IMR-90 (cell line): ENCODE measurements around the gene ANKRD55. TPM values are rescaled to one million over a fixed set of nuclear protein-coding genes. Genes with fewer than 3 reads are reported as not detected.

Source experiments
- ATAC-seq: fragments of 200-7000 bp; cut with Tn5 transposase; 2 replicates; pipeline ENCODE4 v1.9.1; 2020; ENCODE audit warnings: low read depth, mild to moderate bottlenecking, moderate library complexity
- BruUV-seq: library from RNA; stranded (reverse); fragments of 400-500 nt; replicated peaks from 2 replicates; lab custom pipeline; 2021; lab: Mats Ljungman, UMichigan
- CTCF ChIA-PET: fragments of 300-600 bp; formaldehyde crosslinking; extraction: SDS; loops from one replicate; lab custom pipeline; 2021; ENCODE audit warnings: antibody characterized with exemption; lab: Yijun Ruan, JAX
- POLR2A ChIA-PET: fragments of 300-600 bp; sonication (Branson Sonifier 250); formaldehyde crosslinking; loops from one replicate; lab custom pipeline; 2022; ENCODE audit warnings: antibody characterized with exemption; ENCODE audit not compliant: unreplicated experiment; lab: Charles Lee
- DNase-seq: peaks from one replicate; pipeline ENCODE4 v3.0.0; 2013
- H2AFZ ChIP-seq: replicated peaks from 2 replicates; pipeline ENCODE3; 2013; ENCODE audit warnings: low read length, mild to moderate bottlenecking; ENCODE audit not compliant: poor library complexity
- H2AK5ac ChIP-seq: 2 replicates; pipeline ENCODE4 v1.6.1; 2013; ENCODE audit warnings: low read depth, low read length, inconsistent platforms
- H2AK9ac ChIP-seq: replicated peaks from 2 replicates; pipeline ENCODE3; 2013; ENCODE audit warnings: mild to moderate bottlenecking, low read depth, low read length, moderate library complexity; ENCODE audit not compliant: poor library complexity
- H2BK120ac ChIP-seq: 2 replicates; pipeline ENCODE4 v1.6.1; 2013; ENCODE audit warnings: low read depth, low read length, inconsistent platforms
- H2BK15ac ChIP-seq: 3 replicates; pipeline ENCODE4 v1.6.1; 2013; ENCODE audit warnings: low read depth, low read length, inconsistent platforms
- H2BK20ac ChIP-seq: 2 replicates; pipeline ENCODE4 v1.6.1; 2013; ENCODE audit warnings: low read depth, mild to moderate bottlenecking, inconsistent platforms, low read length, moderate library complexity
- H2BK5ac ChIP-seq: 2 replicates; pipeline ENCODE4 v1.6.1; 2013; ENCODE audit warnings: mild to moderate bottlenecking, low read depth, low read length, inconsistent platforms; ENCODE audit not compliant: poor library complexity, severe bottlenecking
- H3K14ac ChIP-seq: replicated peaks from 2 replicates; pipeline ENCODE4 v1.6.1; 2013; ENCODE audit warnings: low read depth, low read length, inconsistent platforms
- H3K18ac ChIP-seq: 2 replicates; pipeline ENCODE4 v1.6.1; 2013; ENCODE audit warnings: low read depth, low read length, control low read depth
- H3K23ac ChIP-seq: 2 replicates; pipeline ENCODE4 v1.6.1; 2013; ENCODE audit warnings: low read depth, low read length, inconsistent platforms
- H3K27ac ChIP-seq: 2 replicates; pipeline ENCODE4 v1.5.1; 2013; ENCODE audit warnings: mild to moderate bottlenecking, control low read depth, low read length; ENCODE audit not compliant: insufficient read depth
- H3K27me3 ChIP-seq: 2 replicates; pipeline ENCODE4 v1.6.1; 2013; ENCODE audit warnings: low read length; ENCODE audit not compliant: control insufficient read depth, insufficient read depth
- H3K36me3 ChIP-seq: 2 replicates; pipeline ENCODE4 v1.6.1; 2013; ENCODE audit warnings: low read length, mixed read lengths; ENCODE audit not compliant: control insufficient read depth, insufficient read depth
- H3K4ac ChIP-seq: 2 replicates; pipeline ENCODE4 v1.6.1; 2013; ENCODE audit warnings: low read depth, low read length, inconsistent platforms
- H3K4me1 ChIP-seq: 2 replicates; pipeline ENCODE4 v1.6.1; 2013; ENCODE audit warnings: low read length, mixed read lengths; ENCODE audit not compliant: control insufficient read depth, insufficient read depth
- H3K4me2 ChIP-seq: 2 replicates; pipeline ENCODE4 v1.6.1; 2013; ENCODE audit warnings: low read depth, mild to moderate bottlenecking, control low read depth, low read length, moderate library complexity
- H3K4me3 ChIP-seq: 2 replicates; pipeline ENCODE4 v1.5.1; 2013; ENCODE audit warnings: low read depth, mild to moderate bottlenecking, control low read depth, low read length, moderate library complexity; ENCODE audit not compliant: insufficient read depth
- H3K56ac ChIP-seq: 2 replicates; pipeline ENCODE4 v1.6.1; 2013; ENCODE audit warnings: low read length, inconsistent platforms; ENCODE audit not compliant: insufficient read depth; ENCODE audit errors: extremely low read depth
- H3K79me1 ChIP-seq, 2 experiments: 2 replicates each; pipeline ENCODE4 v1.6.1; 2013; ENCODE audit warnings: low read length in 2 of 2, inconsistent platforms in 1 of 2, low read depth in 1 of 2
- H3K9ac ChIP-seq: 2 replicates; pipeline ENCODE4 v1.6.1; 2013; ENCODE audit warnings: low read depth, low read length, control low read depth
- H3K9me1 ChIP-seq: 2 replicates; pipeline ENCODE4 v1.6.1; 2013; ENCODE audit warnings: low read length, inconsistent platforms; ENCODE audit not compliant: insufficient read depth
- H3K9me3 ChIP-seq: 2 replicates; pipeline ENCODE4 v1.6.1; 2013; ENCODE audit warnings: low read length; ENCODE audit not compliant: control insufficient read depth, insufficient read depth
- H4K20me1 ChIP-seq: 2 replicates; pipeline ENCODE4 v1.6.1; 2013; ENCODE audit warnings: low read length, inconsistent platforms; ENCODE audit not compliant: insufficient read depth
- H4K5ac ChIP-seq: 2 replicates; pipeline ENCODE4 v1.6.1; 2013; ENCODE audit warnings: mild to moderate bottlenecking, low read depth, low read length, control low read depth
- H4K8ac ChIP-seq, 2 experiments: 2 replicates each; pipeline ENCODE4 v1.6.1; 2013; ENCODE audit warnings: low read depth in 2 of 2, low read length in 2 of 2, control low read depth in 1 of 2, inconsistent platforms in 1 of 2
- H4K91ac ChIP-seq: 2 replicates; pipeline ENCODE4 v1.6.1; 2013; ENCODE audit warnings: low read depth, low read length, inconsistent platforms; ENCODE audit not compliant: insufficient read depth
- MAFK ChIP-seq: IDR thresholded peaks from 2 replicates; pipeline ENCODE4 v1.6.1; 2012; ENCODE audit warnings: low read depth, low read length, improper control_type of control experiment
- RFX5 ChIP-seq: IDR thresholded peaks from 2 replicates; pipeline ENCODE4 v1.8.0; 2012; ENCODE audit warnings: low read depth, mild to moderate bottlenecking, low read length, moderate library complexity
- SMC3 ChIP-seq: fragments of 150-350 bp; IDR thresholded peaks from 2 replicates; pipeline ENCODE4 v1.6.1; 2016; ENCODE audit warnings: low read depth, mild to moderate bottlenecking, antibody characterized with exemption, low read length, moderate library complexity
- WGBS, 2 experiments: methylation state at CpG; one replicate each; pipeline versions ENCODE4 v1.1.5 to v1.1.7; 2013; ENCODE audit warnings: missing lambda C conversion rate in 2 of 2; ENCODE audit not compliant: insufficient read length in 1 of 2; ENCODE audit errors: extremely low coverage in 2 of 2; 5-methylcytosine and 5-hydroxymethylcytosine counted together
- dilution Hi-C: fragments of 300-500 bp; cut with HindIII; formaldehyde crosslinking; loops from one replicate; pipeline ENCODE4 v1.14.3; 2018; ENCODE audit warnings: low sequenced_read_pairs; ENCODE audit not compliant: unreplicated experiment
- in situ Hi-C: fragments of 300-500 bp; cut with MboI; formaldehyde crosslinking; loops from 3 replicates; pipeline ENCODE4 v1.14.3; 2019; ENCODE audit warnings: low sequenced_read_pairs, inconsistent platforms, mixed read lengths
- intact Hi-C: fragments of 100-400 bp; cut with micrococcal nuclease; formaldehyde crosslinking; loops from 2 replicates; pipeline ENCODE4 v1.10.0; 2022
- polyA plus RNA-seq, 3 experiments: library from polyadenylated mRNA; depleted of rRNA; stranded (reverse); fragments of >200 nt; gene quantifications; 2 replicates each; pipeline ENCODE4 v1.2.3, GENCODE V29; 2012; ENCODE audit warnings: low replicate concordance in 1 of 3
- total RNA-seq: library from RNA; depleted of rRNA; stranded (reverse); fragments of >200 nt; gene quantifications from 2 replicates; pipeline ENCODE4 v1.2.3, GENCODE V29; 2012
- TF ChIP-seq, protein P1 (sequence below): fragments of 150-350 bp; IDR thresholded peaks from 2 replicates; pipeline ENCODE4 v1.6.1; 2017; ENCODE audit warnings: mild to moderate bottlenecking, antibody characterized with exemption, low read length, low read depth

Gene ANKRD55
- total and polyA plus RNA-seq, 2 of the 4 experiments (the other 2 are of a cell fraction): not detected

DNA sequence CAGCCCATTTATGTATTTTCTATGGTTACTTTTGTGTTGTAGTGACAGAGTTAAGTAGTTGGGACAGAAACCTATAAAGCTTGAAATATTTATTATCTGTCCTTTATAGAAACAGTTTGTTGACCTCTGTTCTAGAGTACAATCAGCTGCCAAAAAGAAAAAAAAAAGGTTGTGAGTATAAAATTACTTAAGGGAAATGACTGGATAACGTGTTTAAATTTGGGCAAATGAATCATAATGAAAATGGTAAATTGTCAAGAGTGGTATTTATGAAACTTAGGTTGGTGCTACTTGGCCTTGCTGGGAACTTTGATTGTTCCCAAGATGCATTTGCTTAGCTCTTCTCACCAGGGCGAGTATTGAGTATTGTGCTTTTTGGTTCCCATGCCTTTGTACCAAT lies 168.1 kb downstream of the ANKRD55 start:
- in situ Hi-C loops: no loop called here
- 0% methylated on average over 1 of the region's 2 CpGs; no CpG with 5 or more reads in 1 of the 2 experiments for WGBS, 2 experiments

More for the DNA sequence above, 168.1 kb downstream of the ANKRD55 start:
- DNase-seq (peak; percentile 68), ATAC-seq (peak; percentile 51)
- CTCF ChIA-PET: no interaction called here
- Histone ChIP-seq H3K56ac (no peak overlapping the region), H4K20me1 (no peaks in the 10 kb centered on the region), H2BK20ac (no peak overlapping the region), H3K23ac (no peak overlapping the region), H4K8ac (0 out of 4 replicates have a peak overlapping the region, but pooled peaks of 1 of the 2 experiments have one; percentile 30), H3K4me1 (peaks cover 9% of the 10 kb centered on the region), H3K9me1 (peaks cover 13% of the 10 kb centered on the region), H2AK5ac (no peak overlapping the region), H3K14ac (no peak overlapping the region), H2BK5ac (no peak overlapping the region), H3K4me3 (no peak overlapping the region), H3K27ac (no peak overlapping the region), H2AFZ (no peak overlapping the region), H2BK15ac (no peak overlapping the region), H3K4ac (no peak overlapping the region), H3K4me2 (no peak overlapping the region; the same call in 1 of the 2 replicates), H3K27me3 (no peaks in the 10 kb centered on the region), H4K91ac (no peak overlapping the region), H3K9ac (no peak overlapping the region), H4K5ac (no peak overlapping the region), H3K36me3 (no peaks in the 10 kb centered on the region), H3K18ac (no peak overlapping the region), H2AK9ac (no peak overlapping the region), H3K79me1 (no peaks in the 10 kb centered on the region), H2BK120ac (no peak overlapping the region), H3K9me3 (no peaks in the 10 kb centered on the region)
- POLR2A ChIA-PET: no interaction called here
- no TSS peak for BruUV-seq
- intact Hi-C loops: no loop called here
- dilution Hi-C loops: no loop called here
- TF ChIP-seq SMC3 (no peak), MAFK (no peak), RFX5 (no peak)
- TF ChIP-seq, protein P1, sequence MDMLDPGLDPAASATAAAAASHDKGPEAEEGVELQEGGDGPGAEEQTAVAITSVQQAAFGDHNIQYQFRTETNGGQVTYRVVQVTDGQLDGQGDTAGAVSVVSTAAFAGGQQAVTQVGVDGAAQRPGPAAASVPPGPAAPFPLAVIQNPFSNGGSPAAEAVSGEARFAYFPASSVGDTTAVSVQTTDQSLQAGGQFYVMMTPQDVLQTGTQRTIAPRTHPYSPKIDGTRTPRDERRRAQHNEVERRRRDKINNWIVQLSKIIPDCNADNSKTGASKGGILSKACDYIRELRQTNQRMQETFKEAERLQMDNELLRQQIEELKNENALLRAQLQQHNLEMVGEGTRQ: no peak
